MV-4-11 (cell line): ENCODE measurements around the gene FBXW5.
A peak's percentile ranks its signal among the peaks of the same experiment; 100 is the strongest.

Source experiments
- DNase-seq: peaks from one replicate; lab custom pipeline; 2025; lab: John Stamatoyannopoulos, UW

The FBXW5 gene

DNA sequence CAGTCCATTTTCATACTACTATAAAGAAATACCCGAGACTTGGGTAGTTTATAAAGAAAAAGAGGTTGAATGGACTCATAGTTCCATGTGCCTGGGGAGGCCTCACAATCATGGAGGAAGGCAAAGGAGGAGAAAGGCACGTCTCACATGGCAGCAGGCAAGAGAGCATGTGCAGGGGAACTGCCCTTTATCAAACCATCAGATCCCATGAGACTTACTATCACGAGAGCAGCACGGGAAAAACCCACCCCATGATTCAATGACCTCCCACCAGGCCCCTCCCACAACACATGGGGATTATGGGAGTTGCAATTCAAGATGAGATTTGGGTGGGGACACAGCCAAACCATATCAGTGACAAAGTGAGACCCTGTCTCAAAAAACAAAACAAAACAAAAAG lies 38.3 kb downstream of the FBXW5 start:
- DNase-seq = no peak

DNA sequence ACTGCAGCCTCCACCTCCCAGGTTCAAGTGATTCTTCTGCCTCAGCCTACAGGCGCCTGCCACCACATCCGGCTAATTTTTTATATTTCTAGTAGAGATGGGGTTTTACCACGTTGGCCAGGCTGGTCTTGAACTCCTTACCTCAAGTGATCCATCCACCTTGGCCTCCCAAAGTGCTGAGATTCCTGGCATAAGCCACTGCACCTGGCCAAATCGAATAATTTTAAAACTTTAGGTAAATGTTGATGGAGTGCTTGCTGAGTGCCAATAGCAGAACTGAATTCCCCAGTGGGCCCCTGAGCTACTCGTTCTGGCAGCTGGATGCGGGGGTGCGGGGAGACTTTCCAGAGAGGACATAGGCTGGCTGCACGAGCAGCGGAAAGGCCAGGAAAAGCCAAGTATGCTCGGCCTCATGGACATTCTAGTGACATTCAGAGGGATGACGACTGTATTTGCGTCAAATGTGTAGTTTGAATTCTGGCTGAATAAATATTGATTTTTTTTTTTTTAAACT lies 41.4 kb downstream of the FBXW5 start:
- no peak for DNase-seq

DNA sequence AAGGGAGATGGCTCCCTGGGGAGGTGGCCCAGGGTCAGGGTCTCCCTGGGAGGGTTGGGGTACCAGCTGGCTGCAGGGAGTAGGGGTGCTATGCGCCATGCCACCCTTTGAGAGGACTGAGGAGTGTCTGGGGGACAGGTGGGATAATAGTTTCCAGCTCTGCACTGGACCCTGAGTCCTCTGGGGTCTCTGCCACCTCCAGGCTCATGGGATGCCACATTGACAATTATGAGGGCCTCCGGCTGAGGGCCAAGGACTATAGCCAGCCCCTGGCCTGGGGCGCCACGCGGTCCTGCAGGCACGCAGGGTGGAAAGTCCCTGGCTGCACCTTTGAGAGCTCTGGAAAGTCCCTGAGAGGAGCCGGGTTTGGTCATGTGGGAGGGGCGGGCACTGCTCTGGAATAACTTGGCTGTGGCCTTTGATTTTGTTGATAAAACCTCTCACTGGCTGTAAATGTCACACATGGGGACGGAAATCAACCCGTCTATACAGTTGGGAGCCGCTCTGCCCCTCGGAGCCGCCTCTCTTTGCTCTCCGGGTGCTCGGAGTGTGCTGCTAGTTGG lies 42.2 kb downstream of the FBXW5 start:
- no peak for DNase-seq

DNA sequence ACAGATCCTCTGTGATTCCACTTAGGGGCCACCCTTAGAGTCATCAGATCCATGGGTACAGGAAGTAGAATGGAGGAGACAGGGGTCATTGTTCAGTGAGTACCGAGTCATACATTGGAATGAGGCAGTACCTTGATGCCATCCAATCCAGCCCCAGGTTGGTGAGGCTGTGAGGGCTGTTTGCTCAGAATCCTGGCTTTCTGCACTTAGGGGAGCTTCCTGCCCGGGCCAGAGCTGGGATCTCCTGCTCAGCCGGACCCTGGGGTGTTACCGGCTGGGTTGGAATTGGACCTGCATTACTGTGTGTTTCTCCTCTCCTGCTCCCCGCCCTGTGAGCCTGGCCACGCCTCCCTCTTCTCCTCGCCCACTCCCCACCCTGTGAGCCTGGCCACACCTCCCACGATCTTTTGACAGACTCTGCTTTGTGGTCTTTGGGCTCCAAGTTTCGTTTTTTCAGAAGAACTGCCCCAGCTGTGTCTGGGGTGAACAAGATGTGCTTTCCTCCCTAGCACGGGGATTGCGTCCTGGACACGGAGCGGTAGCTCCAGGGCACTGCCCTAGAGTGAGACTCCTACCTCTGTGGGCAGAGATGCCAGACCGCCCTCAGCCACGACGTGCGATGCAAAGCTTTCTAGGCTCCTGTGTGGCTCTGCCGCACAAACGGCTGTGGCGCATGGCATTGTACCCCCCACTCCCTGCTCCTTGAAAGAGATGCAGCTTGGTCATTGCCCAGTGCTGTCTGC lies 42.9 kb downstream of the FBXW5 start:
- DNase-seq = peak; percentile 53

DNA sequence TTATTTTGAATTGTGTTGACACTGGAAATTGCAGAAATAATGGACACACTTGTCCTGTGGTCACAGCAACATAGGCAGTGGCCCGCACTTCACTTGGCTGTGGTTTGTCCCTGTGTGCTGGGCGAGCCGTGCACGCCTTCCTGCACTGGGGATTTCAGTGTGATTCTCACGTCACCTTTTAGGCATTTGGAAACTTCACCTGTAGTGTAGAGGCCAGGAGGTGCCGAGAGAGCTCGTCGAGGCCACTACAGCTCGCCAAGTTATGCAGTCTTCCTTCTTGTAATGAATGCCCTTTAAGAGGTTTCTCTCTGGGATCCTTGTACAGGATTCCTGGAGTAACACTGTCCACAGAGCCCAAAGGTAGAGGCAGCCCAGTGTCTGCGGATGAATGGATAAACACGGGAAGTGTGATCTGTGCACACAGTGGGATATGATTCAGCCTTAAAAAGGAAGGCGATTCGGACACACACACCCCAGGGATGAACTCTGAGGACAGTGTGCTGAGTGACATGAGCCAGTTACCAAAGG lies 43.5 kb downstream of the FBXW5 start:
- no peak for DNase-seq

DNA sequence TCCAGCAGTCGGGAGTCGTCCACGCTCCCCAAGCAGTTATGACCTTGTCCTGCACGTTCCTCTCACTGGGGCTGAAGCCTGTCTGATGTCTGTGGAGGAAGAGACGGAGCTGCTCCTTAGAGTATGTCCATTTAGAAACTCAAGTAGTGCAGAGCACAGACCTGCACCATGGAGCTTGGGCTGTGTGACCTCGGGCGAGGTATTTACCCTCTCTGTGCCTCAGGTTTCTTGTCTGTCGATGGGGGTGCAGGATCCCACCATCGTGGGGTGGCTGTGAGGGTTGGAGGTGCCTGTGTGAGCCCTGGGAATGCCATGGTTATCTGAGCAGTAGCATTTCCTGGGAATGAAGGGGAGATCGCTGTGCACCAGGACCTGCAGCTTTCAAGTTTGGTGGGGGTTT lies 44.0 kb downstream of the FBXW5 start:
- no peak for DNase-seq

DNA sequence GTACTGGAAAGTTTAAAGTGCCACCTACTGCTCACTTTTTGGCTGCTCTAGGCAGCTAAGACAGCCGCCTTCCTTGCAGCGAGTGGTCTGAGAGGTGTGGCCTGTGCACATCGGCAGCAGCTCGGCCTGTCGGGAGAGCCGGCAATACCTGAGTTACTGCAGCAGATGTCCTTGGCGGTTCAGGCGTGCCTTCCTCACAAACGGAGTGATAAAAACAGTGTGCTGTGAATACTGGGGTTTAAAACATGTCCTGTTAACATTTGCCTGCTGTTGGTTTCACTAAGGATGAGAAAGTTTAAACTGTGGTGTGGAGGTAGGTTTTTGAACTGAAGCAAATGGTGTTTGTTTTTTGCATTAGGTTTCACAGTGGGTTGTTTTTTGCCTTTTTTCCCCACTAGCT lies 45.3 kb downstream of the FBXW5 start:
- DNase-seq = no peak

DNA sequence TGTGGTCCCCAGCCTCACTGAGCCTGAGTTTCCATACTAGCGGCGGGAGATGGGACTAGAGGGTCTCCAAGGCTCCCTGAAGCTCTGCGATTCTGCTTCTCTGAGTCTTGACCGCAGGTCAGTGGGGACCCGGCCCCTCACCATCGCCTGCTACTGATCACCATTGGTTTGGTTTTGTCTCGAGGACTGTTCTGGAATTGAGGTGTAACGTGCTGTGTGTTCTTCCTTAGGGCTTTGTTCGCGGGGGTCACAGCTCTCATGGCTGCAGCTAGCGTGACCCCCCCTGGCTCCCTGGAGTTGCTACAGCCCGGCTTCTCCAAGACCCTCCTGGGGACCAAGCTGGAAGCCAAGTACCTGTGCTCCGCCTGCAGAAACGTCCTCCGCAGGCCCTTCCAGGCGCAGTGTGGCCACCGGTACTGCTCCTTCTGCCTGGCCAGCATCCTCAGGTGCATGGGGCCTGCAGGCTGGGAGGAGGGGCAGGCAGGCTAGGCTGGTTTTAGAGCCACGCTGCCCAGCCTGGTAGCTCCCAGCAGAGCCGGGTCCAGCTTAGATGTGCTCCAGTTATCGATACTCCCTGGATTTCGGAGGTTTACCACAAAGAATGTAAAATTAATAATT lies 45.9 kb downstream of the FBXW5 start:
- no peak for DNase-seq

DNA sequence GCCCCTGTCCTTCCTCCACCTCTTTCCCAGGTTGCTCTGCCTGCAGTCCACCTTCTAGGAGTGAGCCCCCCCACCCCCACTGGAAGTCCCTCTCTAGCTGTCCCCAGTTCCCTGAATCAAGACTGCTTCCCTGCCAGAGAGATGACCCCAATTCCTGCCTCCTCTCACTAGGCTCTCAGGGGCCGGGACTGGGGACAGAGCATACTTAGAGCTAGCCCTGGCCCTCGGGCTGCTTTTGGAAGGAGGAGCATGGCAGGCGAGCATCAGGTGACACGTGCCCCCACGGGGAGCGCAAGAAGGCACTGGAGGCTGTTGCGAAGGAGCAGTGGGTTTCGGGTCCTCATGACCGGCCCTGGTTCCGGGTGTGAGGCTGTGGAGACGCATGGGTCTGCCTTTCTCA lies 48.5 kb downstream of the FBXW5 start:
- DNase-seq = no peak

DNA sequence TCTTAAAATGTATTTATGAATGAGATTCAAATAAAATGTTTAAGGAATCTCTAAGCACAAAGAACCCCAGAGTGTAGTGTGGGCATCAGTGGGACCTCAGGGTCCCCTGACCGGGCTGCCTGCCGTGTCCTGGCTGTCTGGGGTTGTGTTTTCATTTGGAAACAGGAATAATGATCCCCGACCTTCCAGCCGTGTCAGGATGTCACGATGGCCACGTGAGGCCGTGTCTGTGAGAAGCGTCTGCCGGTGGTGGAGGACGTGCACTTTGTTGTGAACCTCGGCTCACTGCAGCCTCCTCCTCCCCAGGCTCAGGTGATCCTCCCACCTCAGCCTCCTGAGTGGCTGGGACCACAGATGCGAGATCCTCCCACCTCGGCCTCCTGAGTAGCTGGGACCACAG lies 53.9 kb downstream of the FBXW5 start:
- DNase-seq = no peak
